Stimulated activated CD4-positive, alpha-beta T cell treated with anti-CD3 and anti-CD28 coated beads, Interleukin-1b, Interleukin-23, amount 100 ng/mL, for 4 hours (primary cell): ENCODE results near the gene PHF11.

Experiments
- DNase-seq, 2 donors: peaks; one replicate each; pipeline ENCODE4 v3.0.0-alpha.2; 2020; ENCODE audit warnings: low read depth in 2 of 2

Gene PHF11

GRCh38 chr13:49498206-49498605 lies 2.5 kb downstream of the PHF11 start:
- DNase-seq: no peak

- DNase-seq: no peak
Observed at GRCh38 chr13:49499889-49500660, 4.3 kb downstream of the PHF11 start.

GRCh38 chr13:49502954-49503353 lies 7.2 kb downstream of the PHF11 start:
- DNase-seq: no peak

- DNase-seq: no peak
Observed at GRCh38 chr13:49503951-49504350, 8.2 kb downstream of the PHF11 start.

- no peak for DNase-seq
Observed at GRCh38 chr13:49512578-49512977, 16.8 kb downstream of the PHF11 start.

- no peak for DNase-seq
Observed at GRCh38 chr13:49516467-49516866, 20.7 kb downstream of the PHF11 start.

- no peak for DNase-seq
Observed at GRCh38 chr13:49517461-49517860, 21.7 kb downstream of the PHF11 start.

GRCh38 chr13:49521224-49521623 lies 25.5 kb downstream of the PHF11 start:
- no peak for DNase-seq

- no peak for DNase-seq
Observed at GRCh38 chr13:49524740-49525501, 29.2 kb downstream of the PHF11 start.

- no peak for DNase-seq
Observed at GRCh38 chr13:49527123-49527522, 31.4 kb downstream of the PHF11 start.

- no peak for DNase-seq
Observed at GRCh38 chr13:49528161-49528560, 32.4 kb downstream of the PHF11 start.

- DNase-seq: no peak
Observed at GRCh38 chr13:49530457-49530856, 34.7 kb downstream of the PHF11 start.

GRCh38 chr13:49532593-49532992 lies 36.8 kb downstream of the PHF11 start:
- DNase-seq: no peak

GRCh38 chr13:49533011-49533410 lies 37.3 kb downstream of the PHF11 start:
- DNase-seq: no peak

- DNase-seq: no peak
Observed at GRCh38 chr13:49533591-49534269, 38.0 kb downstream of the PHF11 start.

GRCh38 chr13:49536144-49536873 lies 40.6 kb downstream of the PHF11 start:
- no peak for DNase-seq

GRCh38 chr13:49538404-49538803 lies 42.7 kb downstream of the PHF11 start:
- DNase-seq: no peak

GRCh38 chr13:49539313-49539712 lies 43.6 kb downstream of the PHF11 start:
- DNase-seq: no peak

GRCh38 chr13:49539746-49540145 lies 44.0 kb downstream of the PHF11 start:
- no peak for DNase-seq

GRCh38 chr13:49540552-49540951 lies 44.8 kb downstream of the PHF11 start:
- no peak for DNase-seq

- no peak for DNase-seq
Observed at GRCh38 chr13:49543656-49544055, 47.9 kb downstream of the PHF11 start.

GRCh38 chr13:49545661-49546060 lies 49.9 kb downstream of the PHF11 start:
- DNase-seq: no peak
